Measurements from ENCODE around the gene GGTLC3. TPM values are rescaled to one million over a fixed set of nuclear protein-coding genes. Genes with fewer than 3 reads are reported as not detected.
"Not testable (repeated sequence)": the region's sequence is repeated elsewhere in the genome, so short reads cannot be mapped to it uniquely, and the experiment has no call there.

The GGTLC3 gene
- total RNA-seq, 2 experiments from 2014 or later, result not detected

DNA sequence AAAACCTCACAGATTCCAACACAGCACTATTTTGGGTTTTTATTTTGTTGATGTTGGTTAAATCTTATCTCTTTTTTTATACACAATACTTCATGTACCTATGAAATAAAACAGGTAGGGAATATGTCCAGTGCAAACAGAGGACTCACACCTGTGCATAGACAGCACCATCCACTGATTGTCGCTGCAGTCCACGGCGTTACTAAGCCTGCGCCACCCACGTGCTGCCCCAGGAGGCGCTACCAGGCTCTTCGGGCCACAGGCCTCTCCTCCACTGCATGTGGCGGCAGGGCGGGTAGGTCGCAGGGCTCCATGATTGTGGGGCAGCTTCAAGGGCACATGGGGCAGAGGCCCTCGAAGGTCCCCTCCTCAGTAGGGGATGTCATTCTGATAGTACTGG is 15.7 kb upstream of the GGTLC3 start:
- CTCF ChIA-PET; H3K27me3 Mint-ChIP-seq (ENCODE audit: low read depth); H3K4me1 Mint-ChIP-seq (ENCODE audit: low read depth); H3K4me3 Mint-ChIP-seq; DNase-seq; H3K36me3 Mint-ChIP-seq (ENCODE audit: low read depth); H3K9me3 Mint-ChIP-seq; H3K27ac Mint-ChIP-seq; intact Hi-C loops (cut with micrococcal nuclease): not testable (repeated sequence)

DNA sequence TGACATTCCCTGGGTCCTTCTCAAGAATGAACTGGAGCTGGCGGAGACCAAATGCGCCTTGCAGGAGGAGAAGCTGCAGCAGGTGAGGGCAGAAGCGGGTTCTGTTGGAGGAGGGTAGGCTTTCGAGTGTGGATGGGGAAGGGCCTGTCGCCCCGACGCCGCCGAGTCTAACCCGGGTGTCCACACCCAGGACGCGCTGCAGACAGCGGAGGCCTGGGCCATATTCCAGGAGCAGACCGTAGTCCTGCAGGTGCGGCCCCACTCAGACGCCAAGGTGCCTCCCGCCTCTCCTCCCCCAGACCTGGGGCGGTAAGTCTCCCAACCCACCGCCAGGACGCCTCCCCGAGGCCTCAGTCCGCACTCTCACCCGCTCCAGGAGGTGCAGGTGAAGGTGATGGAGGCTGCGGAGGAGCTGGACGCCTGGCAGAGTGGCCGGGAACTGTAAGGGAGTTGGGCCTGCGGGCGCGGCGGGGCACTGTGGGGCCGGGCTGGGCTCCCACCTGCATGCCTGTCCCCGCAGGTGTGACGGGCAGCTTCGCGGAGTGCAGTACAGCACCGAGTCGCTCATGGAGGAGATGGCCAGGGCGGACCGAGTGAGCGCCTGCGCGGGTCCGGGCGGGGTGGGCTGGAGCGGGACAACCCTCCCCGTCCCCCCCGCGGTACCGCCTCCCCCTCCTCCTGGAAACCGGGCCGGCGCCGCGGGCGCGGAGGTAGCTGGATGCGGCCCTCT is 11.6 kb upstream of the GGTLC3 start:
- H3K4me3 Mint-ChIP-seq; DNase-seq; CTCF ChIA-PET; H3K9me3 Mint-ChIP-seq; intact Hi-C loops (cut with micrococcal nuclease); H3K27ac Mint-ChIP-seq; H3K4me1 Mint-ChIP-seq (ENCODE audit: low read depth); H3K27me3 Mint-ChIP-seq (ENCODE audit: low read depth); H3K36me3 Mint-ChIP-seq (ENCODE audit: low read depth): not testable (repeated sequence)

DNA sequence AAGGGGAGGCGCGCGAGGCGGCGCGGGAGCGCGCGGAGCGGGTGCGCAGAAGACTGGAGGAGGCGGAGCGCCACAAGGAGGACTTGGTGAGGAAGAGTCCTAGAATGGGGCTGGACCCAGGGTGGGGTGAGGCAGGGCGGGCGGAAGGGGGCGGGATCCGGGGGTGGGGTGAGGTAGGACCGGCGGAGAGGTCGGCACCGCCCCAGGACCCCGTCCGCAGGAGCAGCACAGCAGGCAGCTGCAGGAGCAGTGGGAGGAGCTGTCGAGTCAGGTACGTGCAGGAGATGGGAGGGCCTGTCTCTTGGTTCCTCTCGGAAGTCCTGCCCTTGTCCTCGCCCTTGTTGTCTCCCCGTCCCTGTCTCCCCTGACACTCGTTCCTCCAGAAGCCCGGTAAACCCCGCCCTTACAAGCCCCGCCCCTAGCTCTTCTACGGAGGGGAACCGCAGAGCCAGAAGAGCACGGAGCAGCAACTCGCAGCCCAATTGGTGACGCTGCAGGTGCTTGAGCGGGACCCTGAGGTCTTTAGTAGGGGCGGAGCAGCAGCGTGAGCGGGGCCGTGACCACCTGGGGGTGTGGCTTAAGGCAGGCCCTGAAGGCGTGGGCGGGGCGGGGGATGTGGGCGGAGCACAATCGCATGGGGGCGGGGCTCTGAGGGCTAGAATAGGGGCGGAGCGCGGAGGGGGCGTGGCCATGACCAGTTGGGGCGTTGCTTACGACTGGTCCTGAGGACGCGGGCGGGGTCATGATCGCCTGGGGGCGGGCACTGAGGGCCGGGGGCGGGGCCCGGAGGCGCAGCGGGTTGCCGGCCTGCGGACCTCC is 10.8 kb upstream of the GGTLC3 start:
- H3K36me3 Mint-ChIP-seq (ENCODE audit: low read depth); H3K9me3 Mint-ChIP-seq; H3K27ac Mint-ChIP-seq; H3K4me3 Mint-ChIP-seq; H3K27me3 Mint-ChIP-seq (ENCODE audit: low read depth); intact Hi-C loops (cut with micrococcal nuclease); CTCF ChIA-PET; H3K4me1 Mint-ChIP-seq (ENCODE audit: low read depth): not testable (repeated sequence)
- peak; percentile 85 for DNase-seq

DNA sequence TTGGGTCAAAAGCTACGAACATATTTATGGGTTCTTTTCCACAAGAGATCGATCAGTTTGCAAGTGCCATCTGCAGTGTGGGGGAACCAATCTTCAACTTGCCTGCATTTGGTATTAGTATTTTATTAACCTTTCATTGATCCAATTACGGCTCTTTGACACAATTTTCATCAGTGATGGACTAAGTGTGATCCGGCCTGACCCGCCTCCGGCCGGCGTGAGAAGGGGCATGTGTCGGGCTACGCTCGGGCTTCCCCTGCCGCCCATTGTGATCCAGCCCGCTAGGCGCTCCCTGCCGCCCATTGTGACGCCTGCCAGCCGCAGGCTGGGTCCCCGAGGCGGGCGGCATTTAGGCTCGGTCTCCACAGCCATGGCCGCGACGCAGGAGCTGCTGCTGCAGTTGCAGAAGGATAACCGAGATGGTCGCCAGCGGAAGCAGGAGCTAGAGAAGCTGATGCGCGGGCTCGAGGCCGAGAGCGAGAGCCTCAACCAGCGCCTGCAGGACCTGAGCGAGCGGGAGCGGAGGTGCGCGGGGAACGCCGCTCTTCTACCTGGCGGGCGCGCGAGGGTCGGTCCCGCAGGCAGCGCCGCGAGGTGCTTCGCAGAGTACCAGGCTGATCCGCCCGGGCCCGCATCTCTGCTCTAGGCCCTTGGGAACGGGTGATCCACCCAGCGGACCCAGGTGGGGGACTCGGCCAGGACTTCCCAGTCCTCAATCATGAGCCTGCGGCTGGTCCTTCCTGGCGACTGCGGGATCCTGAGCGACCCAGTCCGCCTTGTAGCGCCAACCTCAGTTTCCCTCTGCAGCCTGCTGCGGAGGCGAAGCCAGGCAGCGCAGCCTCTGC is 10.0 kb upstream of the GGTLC3 start, which contains the start of gene TMEM191B:
TSS of gene TMEM191B (plus strand) at position 51 of the 845 bp plus-strand sequence. CDS start at position 230, 179 bp downstream.
- intact Hi-C loops (cut with micrococcal nuclease); H3K27ac Mint-ChIP-seq; DNase-seq; CTCF ChIA-PET; H3K27me3 Mint-ChIP-seq (ENCODE audit: low read depth); H3K4me3 Mint-ChIP-seq; H3K36me3 Mint-ChIP-seq (ENCODE audit: low read depth); H3K9me3 Mint-ChIP-seq; H3K4me1 Mint-ChIP-seq (ENCODE audit: low read depth): not testable (repeated sequence)

DNA sequence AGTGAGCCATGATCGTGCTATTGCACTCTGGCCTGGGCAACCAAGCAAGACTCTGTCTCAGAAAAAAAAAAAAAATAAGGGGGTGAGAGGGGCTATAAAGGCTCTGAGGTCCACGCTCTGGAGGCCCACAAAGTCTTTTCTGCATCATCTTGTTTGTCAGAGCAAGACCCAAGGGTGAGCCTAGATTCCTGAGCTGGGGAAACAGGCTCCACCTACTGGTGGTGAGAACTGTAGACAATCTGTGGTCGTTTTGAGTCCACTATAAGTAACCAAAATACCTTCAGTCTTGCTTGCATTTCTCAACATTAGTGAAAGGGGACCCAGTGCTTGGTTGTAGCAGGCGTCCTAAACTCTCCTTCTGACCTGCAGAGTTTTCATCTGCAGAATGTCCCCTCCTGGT is 5.4 kb upstream of the GGTLC3 start:
- H3K9me3 Mint-ChIP-seq; H3K4me1 Mint-ChIP-seq (ENCODE audit: low read depth); H3K4me3 Mint-ChIP-seq; DNase-seq; H3K36me3 Mint-ChIP-seq (ENCODE audit: low read depth); H3K27me3 Mint-ChIP-seq (ENCODE audit: low read depth); H3K27ac Mint-ChIP-seq; CTCF ChIA-PET; intact Hi-C loops (cut with micrococcal nuclease): not testable (repeated sequence)

DNA sequence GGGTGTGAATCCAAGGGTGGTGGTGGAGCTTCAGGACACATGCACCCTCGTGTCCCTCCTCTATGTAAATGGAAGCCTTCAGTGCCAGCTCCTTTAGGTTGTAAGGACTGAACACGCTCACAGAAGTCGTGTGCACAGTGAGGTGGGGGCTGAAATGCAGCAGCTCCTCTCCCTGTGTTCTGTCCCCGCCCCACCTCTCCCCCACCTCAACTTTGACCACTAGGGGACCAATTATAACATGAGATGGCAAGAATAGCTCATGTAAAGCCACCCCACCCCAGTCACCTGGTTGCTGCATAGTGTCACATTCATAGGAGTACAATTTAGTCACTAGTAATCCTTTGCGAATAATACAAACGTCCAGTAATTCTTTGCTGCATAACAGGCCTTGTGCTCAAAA is 4.8 kb upstream of the GGTLC3 start:
- H3K4me1 Mint-ChIP-seq (ENCODE audit: low read depth); H3K9me3 Mint-ChIP-seq; DNase-seq; H3K4me3 Mint-ChIP-seq; CTCF ChIA-PET; H3K27ac Mint-ChIP-seq; H3K27me3 Mint-ChIP-seq (ENCODE audit: low read depth); H3K36me3 Mint-ChIP-seq (ENCODE audit: low read depth); intact Hi-C loops (cut with micrococcal nuclease): not testable (repeated sequence)

DNA sequence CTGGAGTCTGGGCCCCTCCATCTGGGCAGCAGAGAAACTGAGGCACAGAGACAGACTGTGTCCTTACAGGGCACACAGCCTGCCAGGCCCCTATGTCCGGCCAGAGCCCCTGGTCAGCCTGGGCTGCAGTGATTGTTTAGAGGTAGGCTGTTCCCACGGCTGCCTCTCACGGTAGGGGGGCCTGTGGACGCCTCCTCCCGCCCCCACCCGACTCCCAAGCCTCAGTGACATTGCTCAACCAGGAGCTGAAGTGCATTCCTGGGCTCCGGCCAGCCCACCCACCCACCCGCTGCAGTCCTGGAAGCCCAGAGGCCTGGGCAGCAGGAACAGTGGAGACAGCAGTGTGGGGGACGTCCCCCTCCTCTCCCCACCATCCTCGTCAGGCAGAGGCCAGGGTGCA is 4.5 kb downstream of the GGTLC3 start:
- H3K27me3 Mint-ChIP-seq (ENCODE audit: low read depth); H3K4me3 Mint-ChIP-seq; H3K9me3 Mint-ChIP-seq; H3K36me3 Mint-ChIP-seq (ENCODE audit: low read depth); intact Hi-C loops (cut with micrococcal nuclease); CTCF ChIA-PET; H3K4me1 Mint-ChIP-seq (ENCODE audit: low read depth); DNase-seq; H3K27ac Mint-ChIP-seq: not testable (repeated sequence)

DNA sequence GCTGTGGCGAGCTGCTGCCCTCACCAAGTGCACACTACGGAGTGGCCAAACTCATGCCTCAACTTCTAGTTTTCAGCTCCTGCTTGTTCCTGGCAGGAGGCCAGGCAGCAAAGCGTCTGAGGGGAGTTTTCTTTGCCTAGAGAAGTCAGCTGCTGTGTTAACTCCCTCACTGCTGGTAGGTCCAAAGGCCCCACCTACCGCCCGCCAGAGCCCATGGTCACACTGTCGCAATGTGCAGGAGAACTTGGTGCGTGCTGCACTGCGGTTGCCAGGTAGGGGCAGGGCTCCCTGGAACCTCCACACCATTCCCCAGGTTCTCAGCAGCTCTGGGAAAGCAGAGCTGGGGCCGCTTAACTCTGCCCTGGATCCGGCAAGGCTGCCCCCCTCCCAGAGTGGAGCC is 5.6 kb downstream of the GGTLC3 start:
- H3K9me3 Mint-ChIP-seq; intact Hi-C loops (cut with micrococcal nuclease); H3K36me3 Mint-ChIP-seq (ENCODE audit: low read depth); CTCF ChIA-PET; H3K4me1 Mint-ChIP-seq (ENCODE audit: low read depth); H3K27ac Mint-ChIP-seq; H3K4me3 Mint-ChIP-seq; H3K27me3 Mint-ChIP-seq (ENCODE audit: low read depth); DNase-seq: not testable (repeated sequence)

DNA sequence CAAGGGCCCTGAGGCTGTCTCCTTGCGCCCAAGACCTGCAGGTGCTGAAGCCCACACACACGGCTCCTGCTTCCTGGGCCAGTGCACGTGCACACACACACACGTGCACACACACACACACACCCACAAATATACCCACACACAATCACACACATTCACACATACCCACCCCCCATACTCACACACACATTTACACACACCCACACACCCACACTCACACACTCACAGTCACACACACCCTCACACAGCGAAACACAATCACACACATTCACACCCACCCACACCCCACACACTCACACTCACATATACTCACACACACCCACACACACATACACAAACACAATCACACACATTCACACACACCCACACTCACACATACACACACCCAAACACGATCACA is 6.6 kb downstream of the GGTLC3 start:
- not testable (repeated sequence) for DNase-seq

DNA sequence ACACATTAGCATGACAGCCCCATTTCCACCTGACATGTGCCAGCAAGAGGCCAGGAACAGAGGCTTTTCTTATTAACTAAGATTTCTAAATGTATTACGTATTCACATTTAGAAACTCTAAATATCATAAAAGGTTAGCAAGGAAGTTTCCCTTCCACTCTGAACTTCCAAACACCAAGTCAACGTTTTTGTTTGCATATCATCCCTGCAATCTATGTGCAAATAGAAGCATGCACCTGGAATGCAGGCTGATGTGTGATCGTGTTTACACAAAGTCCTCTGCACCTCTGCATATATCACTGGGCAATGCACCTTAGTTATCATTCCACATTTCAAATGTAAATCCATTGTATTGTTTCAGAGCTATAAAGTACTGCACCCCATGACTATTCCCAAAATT is 21.7 kb downstream of the GGTLC3 start:
- H3K4me3 Mint-ChIP-seq; H3K36me3 Mint-ChIP-seq (ENCODE audit: low read depth); intact Hi-C loops (cut with micrococcal nuclease); H3K9me3 Mint-ChIP-seq; H3K27ac Mint-ChIP-seq; CTCF ChIA-PET; DNase-seq; H3K27me3 Mint-ChIP-seq (ENCODE audit: low read depth); H3K4me1 Mint-ChIP-seq (ENCODE audit: low read depth): not testable (repeated sequence)

More for the DNA sequence above, 6.6 kb downstream of the GGTLC3 start:
- H3K9me3 Mint-ChIP-seq; H3K27me3 Mint-ChIP-seq (ENCODE audit: low read depth); intact Hi-C loops (cut with micrococcal nuclease); H3K36me3 Mint-ChIP-seq (ENCODE audit: low read depth); H3K4me3 Mint-ChIP-seq; H3K27ac Mint-ChIP-seq; H3K4me1 Mint-ChIP-seq (ENCODE audit: low read depth); CTCF ChIA-PET: not testable (repeated sequence)
